ENCODE data around the gene NRM.

The NRM gene, protein sequence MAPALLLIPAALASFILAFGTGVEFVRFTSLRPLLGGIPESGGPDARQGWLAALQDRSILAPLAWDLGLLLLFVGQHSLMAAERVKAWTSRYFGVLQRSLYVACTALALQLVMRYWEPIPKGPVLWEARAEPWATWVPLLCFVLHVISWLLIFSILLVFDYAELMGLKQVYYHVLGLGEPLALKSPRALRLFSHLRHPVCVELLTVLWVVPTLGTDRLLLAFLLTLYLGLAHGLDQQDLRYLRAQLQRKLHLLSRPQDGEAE

GRCh38 chr6:30690403-30691207 is at the start of gene NRM:
Gene NRM (minus strand): TSS chr6:30690984. CDS start chr6:30690974, 10 bp downstream.
- Histone ChIP-seq H3K36me3 (ENCODE audit: low read length) (no peaks in the 10 kb centered on the region), H3K9me2 (replicated peaks; ENCODE audit: insufficient read depth, low read length) (no peaks in the 10 kb centered on the region), H3F3A (ENCODE audit: insufficient read depth) (peaks cover 42% of the 10 kb centered on the region), H3K79me2 (ENCODE audit: insufficient read depth, low read length) (peaks cover 15% of the 10 kb centered on the region), H3K9ac (ENCODE audit: low read length) (peak within 1 kb of the TSS; percentile 82), H4K20me1 (ENCODE audit: low read depth, low read length) (no peaks in the 10 kb centered on the region), H3K27me3 (ENCODE audit: low read length) (no peaks in the 10 kb centered on the region), H3K9me3 (ENCODE audit: insufficient read depth, low read length) (no peaks in the 10 kb centered on the region), H3K4me3 (ENCODE audit: insufficient read depth, low read length, poor library complexity, severe bottlenecking) (peak within 1 kb of the TSS; percentile 79), H2AFZ (ENCODE audit: low read depth, low read length, severe bottlenecking) (peak within 1 kb of the TSS; percentile 92), H3K4me2 (ENCODE audit: low read depth, low read length, poor library complexity, severe bottlenecking) (peak within 1 kb of the TSS; percentile 92), H3K27ac (ENCODE audit: low read depth, low read length) (peak within 1 kb of the TSS; percentile 94)
- TF ChIP-seq, protein P1, sequence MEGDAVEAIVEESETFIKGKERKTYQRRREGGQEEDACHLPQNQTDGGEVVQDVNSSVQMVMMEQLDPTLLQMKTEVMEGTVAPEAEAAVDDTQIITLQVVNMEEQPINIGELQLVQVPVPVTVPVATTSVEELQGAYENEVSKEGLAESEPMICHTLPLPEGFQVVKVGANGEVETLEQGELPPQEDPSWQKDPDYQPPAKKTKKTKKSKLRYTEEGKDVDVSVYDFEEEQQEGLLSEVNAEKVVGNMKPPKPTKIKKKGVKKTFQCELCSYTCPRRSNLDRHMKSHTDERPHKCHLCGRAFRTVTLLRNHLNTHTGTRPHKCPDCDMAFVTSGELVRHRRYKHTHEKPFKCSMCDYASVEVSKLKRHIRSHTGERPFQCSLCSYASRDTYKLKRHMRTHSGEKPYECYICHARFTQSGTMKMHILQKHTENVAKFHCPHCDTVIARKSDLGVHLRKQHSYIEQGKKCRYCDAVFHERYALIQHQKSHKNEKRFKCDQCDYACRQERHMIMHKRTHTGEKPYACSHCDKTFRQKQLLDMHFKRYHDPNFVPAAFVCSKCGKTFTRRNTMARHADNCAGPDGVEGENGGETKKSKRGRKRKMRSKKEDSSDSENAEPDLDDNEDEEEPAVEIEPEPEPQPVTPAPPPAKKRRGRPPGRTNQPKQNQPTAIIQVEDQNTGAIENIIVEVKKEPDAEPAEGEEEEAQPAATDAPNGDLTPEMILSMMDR (IDR thresholded peaks at IDR 0.05; ENCODE audit: insufficient read depth, low read length, poor library complexity, severe bottlenecking) = no peak
- no peak for TF ChIP-seq EZH2phosphoT487 (conservative IDR thresholded peaks at IDR 0.05; ENCODE audit: low read length)

DNA sequence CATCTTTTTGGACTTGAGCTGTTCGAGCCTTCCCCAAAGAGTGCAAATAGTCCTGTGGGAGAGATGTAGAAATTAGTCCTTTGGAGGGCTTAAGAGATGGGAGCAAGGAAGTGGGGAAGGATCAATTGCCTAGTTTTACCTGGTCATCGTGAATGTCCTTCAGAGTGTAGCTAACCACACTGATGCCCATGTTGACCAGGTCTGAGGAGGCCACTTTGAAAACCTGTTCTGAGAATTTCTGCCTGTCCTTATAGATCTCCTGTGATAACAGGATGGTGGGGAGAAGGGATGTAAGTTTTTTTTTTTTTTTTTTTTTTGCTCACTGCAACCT is 49.7 kb upstream of the NRM start:
- H3K9me2 ChIP-seq (replicated peaks; ENCODE audit: insufficient read depth, low read length) = no peaks in the 10 kb centered on the region
- no peak overlapping the region for H3K27ac ChIP-seq (ENCODE audit: low read depth, low read length)
- H3K79me2 ChIP-seq (ENCODE audit: insufficient read depth, low read length) = peaks cover 7% of the 10 kb centered on the region; the same call in 1 of the 2 replicates
- H2AFZ ChIP-seq (ENCODE audit: low read depth, low read length, severe bottlenecking) = no peak overlapping the region
- no peaks in the 10 kb centered on the region for H3K27me3 ChIP-seq (ENCODE audit: low read length)
- H4K20me1 ChIP-seq (ENCODE audit: low read depth, low read length) = no peaks in the 10 kb centered on the region
- peaks cover 16% of the 10 kb centered on the region for H3F3A ChIP-seq (ENCODE audit: insufficient read depth)
- no peak for TF ChIP-seq EZH2phosphoT487 (conservative IDR thresholded peaks at IDR 0.05; ENCODE audit: low read length)
- TF ChIP-seq, protein P1 (IDR thresholded peaks at IDR 0.05; ENCODE audit: insufficient read depth, low read length, poor library complexity, severe bottlenecking) = no peak
- peaks cover 15% of the 10 kb centered on the region; the same call in 1 of the 2 replicates for H3K36me3 ChIP-seq (ENCODE audit: low read length)
- H3K9ac ChIP-seq (ENCODE audit: low read length) = no peak overlapping the region
- no peak overlapping the region for H3K4me2 ChIP-seq (ENCODE audit: low read depth, low read length, poor library complexity, severe bottlenecking)
- H3K9me3 ChIP-seq (ENCODE audit: insufficient read depth, low read length) = no peaks in the 10 kb centered on the region
- no peak overlapping the region for H3K4me3 ChIP-seq (ENCODE audit: insufficient read depth, low read length, poor library complexity, severe bottlenecking)

- Histone ChIP-seq H3K9me3 (ENCODE audit: insufficient read depth, low read length) (no peaks in the 10 kb centered on the region), H3K27me3 (ENCODE audit: low read length) (no peaks in the 10 kb centered on the region), H3K4me2 (ENCODE audit: low read depth, low read length, poor library complexity, severe bottlenecking) (no peak overlapping the region), H3K4me3 (ENCODE audit: insufficient read depth, low read length, poor library complexity, severe bottlenecking) (no peak overlapping the region), H3K36me3 (ENCODE audit: low read length) (peaks cover 15% of the 10 kb centered on the region; the same call in 1 of the 2 replicates), H3K9ac (ENCODE audit: low read length) (no peak overlapping the region), H3K79me2 (ENCODE audit: insufficient read depth, low read length) (peaks cover 7% of the 10 kb centered on the region; the same call in 1 of the 2 replicates), H3K9me2 (replicated peaks; ENCODE audit: insufficient read depth, low read length) (no peaks in the 10 kb centered on the region), H4K20me1 (ENCODE audit: low read depth, low read length) (no peaks in the 10 kb centered on the region), H3F3A (ENCODE audit: insufficient read depth) (peaks cover 14% of the 10 kb centered on the region), H3K27ac (ENCODE audit: low read depth, low read length) (no peak overlapping the region), H2AFZ (ENCODE audit: low read depth, low read length, severe bottlenecking) (no peak overlapping the region)
- TF ChIP-seq, protein P1 (IDR thresholded peaks at IDR 0.05; ENCODE audit: insufficient read depth, low read length, poor library complexity, severe bottlenecking) = no peak
- no peak for TF ChIP-seq EZH2phosphoT487 (conservative IDR thresholded peaks at IDR 0.05; ENCODE audit: low read length)
These were observed 47.7 kb upstream of the NRM start for GRCh38 chr6:30738532-30738931.

Measured in SU-DHL-6 (cell line).